Epithelial cell of proximal tubule (primary cell): ENCODE measurements around the gene PRKRA. TPM values are rescaled to one million over a fixed set of nuclear protein-coding genes. Genes with fewer than 3 reads are reported as not detected.

ENCODE experiments used
- DNase-seq: peaks from one replicate; pipeline ENCODE4 v3.0.0-alpha.2; 2011; ENCODE audit warnings: low read depth
- H3K4me3 ChIP-seq: 2 replicates; pipeline ENCODE4 v1.5.1; 2011; ENCODE audit warnings: low read depth, mild to moderate bottlenecking, low read length
- CTCF ChIP-seq: conservative IDR thresholded peaks from 2 replicates; pipeline ENCODE4 v1.5.1; 2012; ENCODE audit warnings: low read depth, mild to moderate bottlenecking, low read length
- total RNA-seq: library from RNA; depleted of rRNA; stranded (reverse); fragments of >200 nt; gene quantifications from 2 replicates; pipeline ENCODE4 v1.2.3, GENCODE V29; 2015

PRKRA gene
- total RNA-seq, 1 donor from 2014 or later, result 53.7 TPM

GRCh38 chr2:178403671-178404306, 47.2 kb downstream of the PRKRA start:
- TF ChIP-seq CTCF, result no peak
- H3K4me3 ChIP-seq, result no peak overlapping the region
- DNase-seq, result no peak

GRCh38 chr2:178401994-178402437, 49.0 kb downstream of the PRKRA start:
- no peak for TF ChIP-seq CTCF
- no peak for DNase-seq
- H3K4me3 ChIP-seq, result no peak overlapping the region

GRCh38 chr2:178397002-178397605, 53.9 kb downstream of the PRKRA start:
- peak; percentile 67 for TF ChIP-seq CTCF
- DNase-seq, result no peak
- H3K4me3 ChIP-seq, result no peak overlapping the region

GRCh38 chr2:178395941-178396570, 54.9 kb downstream of the PRKRA start:
- H3K4me3 ChIP-seq, result no peak overlapping the region
- no peak for TF ChIP-seq CTCF
- no peak for DNase-seq

GRCh38 chr2:178395295-178395694, 55.7 kb downstream of the PRKRA start:
- no peak for DNase-seq
- H3K4me3 ChIP-seq, result no peak overlapping the region
- no peak for TF ChIP-seq CTCF

- DNase-seq, result no peak
- H3K4me3 ChIP-seq, result no peak overlapping the region
- TF ChIP-seq CTCF, result no peak
These were observed 56.1 kb downstream of the PRKRA start for GRCh38 chr2:178394859-178395258.
